GM12865 (cell line): ENCODE measurements around the gene S100A16.

Experiments used
- DNase-seq: peaks from one replicate; pipeline ENCODE4 v3.0.0; 2010; ENCODE audit warnings: low read depth
- H3K4me3 ChIP-seq: 2 replicates; pipeline ENCODE4 v1.5.1; 2011; ENCODE audit warnings: mild to moderate bottlenecking, low read depth, low read length, control low read depth
- TF ChIP-seq, protein P1 (sequence below): IDR thresholded peaks from 2 replicates; pipeline ENCODE4 v1.5.1; 2011; ENCODE audit warnings: low read length, control low read depth, low read depth, inconsistent platforms; ENCODE audit not compliant: insufficient read depth; ENCODE audit errors: missing control alignments

Gene S100A16

DNA sequence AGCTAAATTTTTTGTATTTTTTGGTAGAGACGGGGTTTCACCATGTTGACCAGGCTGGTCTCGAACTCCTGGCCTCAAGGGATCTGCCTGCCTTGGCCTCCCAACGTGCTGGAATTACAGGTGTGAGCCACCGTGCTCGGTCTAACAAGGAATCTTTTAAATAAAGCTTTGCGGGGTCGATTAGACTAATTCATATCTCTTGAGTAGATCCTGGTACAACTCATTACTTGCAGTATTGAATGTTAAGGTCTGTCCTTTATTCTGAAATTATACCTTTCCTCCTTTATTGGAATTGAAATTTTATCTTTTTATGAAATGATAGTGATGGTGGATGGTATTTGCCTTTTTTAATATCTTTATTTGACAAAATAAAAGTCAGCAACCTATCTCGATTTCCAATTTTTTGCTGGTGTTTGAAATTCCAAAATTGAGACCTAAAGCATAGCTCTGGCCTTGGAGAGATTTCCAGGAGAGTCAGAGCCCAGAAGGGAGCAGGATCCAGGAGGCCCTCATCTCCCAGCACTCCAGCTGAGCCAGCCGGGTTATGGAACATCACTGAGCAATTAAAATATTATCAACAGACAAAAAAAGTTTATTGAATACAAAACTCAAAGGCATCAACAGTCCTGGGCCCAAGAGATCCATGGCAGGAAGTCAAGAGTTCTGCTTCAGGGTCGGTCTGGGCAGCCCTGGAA lies 52.0 kb downstream of the S100A16 start:
- no peak overlapping the region for H3K4me3 ChIP-seq
- TF ChIP-seq, protein P1, sequence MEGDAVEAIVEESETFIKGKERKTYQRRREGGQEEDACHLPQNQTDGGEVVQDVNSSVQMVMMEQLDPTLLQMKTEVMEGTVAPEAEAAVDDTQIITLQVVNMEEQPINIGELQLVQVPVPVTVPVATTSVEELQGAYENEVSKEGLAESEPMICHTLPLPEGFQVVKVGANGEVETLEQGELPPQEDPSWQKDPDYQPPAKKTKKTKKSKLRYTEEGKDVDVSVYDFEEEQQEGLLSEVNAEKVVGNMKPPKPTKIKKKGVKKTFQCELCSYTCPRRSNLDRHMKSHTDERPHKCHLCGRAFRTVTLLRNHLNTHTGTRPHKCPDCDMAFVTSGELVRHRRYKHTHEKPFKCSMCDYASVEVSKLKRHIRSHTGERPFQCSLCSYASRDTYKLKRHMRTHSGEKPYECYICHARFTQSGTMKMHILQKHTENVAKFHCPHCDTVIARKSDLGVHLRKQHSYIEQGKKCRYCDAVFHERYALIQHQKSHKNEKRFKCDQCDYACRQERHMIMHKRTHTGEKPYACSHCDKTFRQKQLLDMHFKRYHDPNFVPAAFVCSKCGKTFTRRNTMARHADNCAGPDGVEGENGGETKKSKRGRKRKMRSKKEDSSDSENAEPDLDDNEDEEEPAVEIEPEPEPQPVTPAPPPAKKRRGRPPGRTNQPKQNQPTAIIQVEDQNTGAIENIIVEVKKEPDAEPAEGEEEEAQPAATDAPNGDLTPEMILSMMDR = no peak
- no peak for DNase-seq

DNA sequence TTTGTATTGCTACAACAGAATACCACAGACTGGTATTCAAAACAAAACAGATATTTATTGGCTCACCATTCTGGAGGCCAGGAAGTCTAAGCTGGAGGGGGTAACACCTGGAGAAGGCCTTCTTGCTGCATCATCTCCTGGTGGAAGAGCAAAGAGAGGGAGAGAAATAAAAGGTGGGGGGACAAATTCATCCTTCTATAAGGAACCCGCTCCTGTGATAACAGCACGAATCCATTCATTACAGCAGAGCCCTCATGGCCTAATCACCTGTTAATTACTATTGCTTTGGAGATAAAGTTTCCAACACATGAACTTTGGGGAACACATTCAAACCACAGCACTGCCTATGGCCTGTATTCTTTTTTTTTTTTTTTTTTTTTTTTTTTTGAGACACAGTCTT lies 52.7 kb downstream of the S100A16 start:
- DNase-seq = no peak
- TF ChIP-seq, protein P1 = no peak

DNA sequence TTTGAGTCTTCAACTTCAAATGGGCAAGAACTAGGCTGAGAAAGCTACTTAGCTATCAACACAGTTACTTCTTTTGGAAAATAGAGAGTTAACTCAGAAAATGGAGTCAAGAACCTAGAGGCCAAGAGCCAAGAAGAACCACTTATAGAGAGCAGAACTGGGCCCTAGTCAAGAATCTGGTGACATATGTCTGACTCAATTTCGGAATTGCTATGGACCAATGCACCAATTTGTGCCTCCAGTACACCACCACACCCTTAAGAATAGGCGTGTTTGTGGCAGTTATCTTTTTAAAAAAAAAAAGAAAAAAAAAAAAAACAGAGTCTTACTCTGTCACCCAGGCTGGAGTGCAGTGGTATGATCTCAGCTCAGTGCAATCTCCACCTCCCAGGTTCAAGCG lies 55.1 kb downstream of the S100A16 start:
- TF ChIP-seq, protein P1 = no peak
- no peak overlapping the region for H3K4me3 ChIP-seq
- DNase-seq = no peak

More for the DNA sequence above, 52.7 kb downstream of the S100A16 start:
- no peak overlapping the region for H3K4me3 ChIP-seq
